ENCODE data around the gene CA4. TPM values are rescaled to one million over a fixed set of nuclear protein-coding genes. Genes with fewer than 3 reads are reported as not detected.
A peak's percentile ranks its signal among the peaks of the same experiment; 100 is the strongest.
"Not testable (repeated sequence)": the region's sequence is repeated elsewhere in the genome, so short reads cannot be mapped to it uniquely, and the experiment has no call there.

CA4 gene
- 2.0 and 8.5 TPM in 2 replicates for total RNA-seq

GRCh38 chr17:60149691-60150582 lies at the start of gene CA4:
Gene CA4 (plus strand): TSS chr17:60149973. CDS start chr17:60150035, 62 bp downstream.
- DNase-seq (ENCODE audit: low read depth in 2 of 2), result no peak

GRCh38 chr17:60100577-60100976 lies 49.2 kb upstream of the CA4 start:
- not testable (repeated sequence) for DNase-seq (ENCODE audit: low read depth in 2 of 2)

GRCh38 chr17:60102015-60102631 lies 47.6 kb upstream of the CA4 start:
- DNase-seq (ENCODE audit: low read depth in 2 of 2), result not testable (repeated sequence)

DNA sequence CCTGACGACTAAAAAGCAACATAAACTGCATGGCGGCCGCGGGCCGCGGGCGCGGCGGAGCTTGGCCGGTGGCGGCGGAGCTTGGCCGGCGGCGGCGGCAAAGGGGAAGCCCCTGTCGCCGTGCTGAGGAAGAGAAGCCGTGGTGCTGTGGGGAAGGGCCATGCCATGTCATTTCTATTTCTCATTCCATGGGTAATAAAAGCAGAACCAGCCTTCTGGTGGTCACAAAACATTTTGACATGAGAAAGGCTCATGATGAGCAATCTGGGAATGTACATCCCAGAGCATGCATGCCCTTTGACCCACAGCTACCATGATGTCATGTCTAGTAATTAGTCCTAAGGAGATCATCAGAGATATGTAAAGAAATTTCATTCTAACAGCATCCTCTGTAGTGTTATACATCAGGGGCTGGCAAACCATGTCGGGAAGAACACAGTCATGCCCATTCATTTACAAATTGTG lies 47.1 kb upstream of the CA4 start:
- DNase-seq (ENCODE audit: low read depth in 2 of 2), result peak in 1 of 2 donors; percentile 45

- no peak for DNase-seq (ENCODE audit: low read depth in 2 of 2)
These were observed 45.8 kb upstream of the CA4 start for GRCh38 chr17:60103957-60104356.

- DNase-seq (ENCODE audit: low read depth in 2 of 2), result peak in 1 of 2 donors; percentile 62
These were observed 43.3 kb upstream of the CA4 start for GRCh38 chr17:60106340-60107059.

- DNase-seq (ENCODE audit: low read depth in 2 of 2), result peak in 1 of 2 donors; percentile 11
These were observed 42.1 kb upstream of the CA4 start for GRCh38 chr17:60107526-60108257.

DNA sequence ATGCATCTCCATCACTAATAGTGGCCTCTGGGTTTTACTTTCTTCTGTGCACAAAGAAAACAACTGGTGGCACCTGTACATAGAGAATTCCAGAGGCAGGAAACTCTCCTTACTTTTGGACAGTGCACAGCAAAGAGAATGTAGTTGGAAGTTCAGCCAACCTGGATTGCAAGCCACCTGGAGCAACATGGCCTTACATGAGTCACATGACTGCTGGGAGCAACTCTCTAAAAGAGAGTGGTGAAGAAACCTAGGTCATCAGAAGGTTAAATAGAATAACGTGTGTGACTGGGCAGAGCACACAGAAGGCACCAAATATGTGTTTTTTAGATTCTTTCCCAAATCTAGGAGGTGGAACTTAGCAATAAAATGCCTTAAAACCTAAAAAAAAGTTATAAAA lies 41.5 kb upstream of the CA4 start:
- DNase-seq (ENCODE audit: low read depth in 2 of 2), result not testable (repeated sequence)

DNA sequence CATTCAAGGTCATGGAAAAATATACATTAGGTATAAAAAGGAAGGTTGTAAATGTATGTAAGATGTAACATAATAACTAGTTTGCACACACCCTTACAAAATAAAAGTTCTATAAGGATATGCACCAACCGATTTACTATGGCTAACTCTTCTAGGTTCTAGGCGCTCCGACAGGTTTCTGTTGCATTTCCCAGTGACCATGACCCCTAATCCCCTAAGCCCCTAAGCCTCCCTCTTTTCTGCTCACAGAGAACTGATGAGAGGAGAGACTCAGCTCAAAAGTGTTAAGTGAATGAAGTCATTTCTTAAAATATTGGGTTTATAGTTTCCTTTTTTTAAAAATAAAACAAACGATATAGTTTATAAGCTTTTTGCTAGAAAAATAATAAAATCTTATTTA lies 41.1 kb upstream of the CA4 start:
- DNase-seq (ENCODE audit: low read depth in 2 of 2), result no peak

- DNase-seq (ENCODE audit: low read depth in 2 of 2), result no peak
These were observed 40.6 kb upstream of the CA4 start for GRCh38 chr17:60109161-60109560.

- DNase-seq (ENCODE audit: low read depth in 2 of 2), result no peak
These were observed 39.2 kb upstream of the CA4 start for GRCh38 chr17:60110586-60110985.

DNA sequence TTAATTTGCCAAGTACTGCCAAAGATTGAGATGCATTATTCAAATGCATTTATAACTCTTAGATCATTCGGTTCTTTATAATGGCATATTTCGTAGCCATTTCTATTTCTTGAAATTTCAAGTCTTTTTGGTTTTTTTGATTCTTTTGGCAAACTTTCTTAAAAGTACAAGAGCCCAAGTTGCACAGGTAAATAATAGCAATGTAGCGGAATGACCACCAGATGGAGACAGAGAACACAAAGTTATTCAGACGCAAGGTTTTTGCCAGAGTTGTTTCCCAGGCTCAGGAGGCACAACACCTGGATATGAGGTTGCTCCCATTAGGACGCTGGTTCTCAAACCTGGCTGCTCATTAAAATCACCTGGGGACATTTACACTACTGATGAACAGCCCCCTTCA lies 38.1 kb upstream of the CA4 start:
- DNase-seq (ENCODE audit: low read depth in 2 of 2), result not testable (repeated sequence)

DNA sequence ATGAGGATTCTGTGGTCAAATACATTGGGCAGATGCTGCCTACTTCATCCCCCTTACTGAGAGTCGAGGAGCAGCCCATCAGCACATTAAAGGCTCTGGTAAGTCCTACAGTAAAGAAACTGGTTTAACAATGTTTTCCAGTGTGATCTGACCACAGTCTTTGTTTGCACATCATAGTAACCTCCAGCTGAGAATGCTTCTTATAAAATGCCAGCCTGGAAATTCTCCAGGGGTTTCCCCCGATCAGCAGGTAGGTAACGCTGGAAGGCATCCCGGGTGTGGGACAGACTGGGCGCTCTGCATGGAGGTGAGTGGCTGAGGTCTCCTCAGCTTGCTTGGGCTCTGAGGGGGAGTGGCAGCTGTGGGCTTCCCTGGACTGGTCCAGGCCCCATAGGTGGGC lies 34.4 kb upstream of the CA4 start:
- DNase-seq (ENCODE audit: low read depth in 2 of 2), result not testable (repeated sequence)

DNA sequence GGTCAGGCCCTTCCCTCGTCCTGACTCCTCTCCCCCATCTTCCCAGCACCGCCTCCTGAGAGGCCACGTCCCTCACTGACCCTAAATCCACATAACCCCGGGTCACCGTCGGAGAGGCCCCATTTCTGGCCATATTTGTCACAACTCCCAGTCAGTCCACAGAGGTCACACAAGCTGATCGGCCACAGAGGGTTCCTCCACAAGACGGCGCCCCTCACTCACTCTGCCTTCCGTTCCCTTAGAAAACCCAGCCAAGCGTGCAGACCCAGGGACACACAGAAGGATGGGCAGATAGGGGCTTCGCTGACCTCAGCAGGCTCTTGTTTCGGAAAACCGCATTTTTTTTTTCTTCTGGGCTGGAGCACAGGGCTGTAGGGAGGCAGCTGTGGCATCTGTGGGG lies 33.6 kb upstream of the CA4 start:
- not testable (repeated sequence) for DNase-seq (ENCODE audit: low read depth in 2 of 2)

GRCh38 chr17:60119162-60119561 lies 30.6 kb upstream of the CA4 start:
- DNase-seq (ENCODE audit: low read depth in 2 of 2), result not testable (repeated sequence)

DNA sequence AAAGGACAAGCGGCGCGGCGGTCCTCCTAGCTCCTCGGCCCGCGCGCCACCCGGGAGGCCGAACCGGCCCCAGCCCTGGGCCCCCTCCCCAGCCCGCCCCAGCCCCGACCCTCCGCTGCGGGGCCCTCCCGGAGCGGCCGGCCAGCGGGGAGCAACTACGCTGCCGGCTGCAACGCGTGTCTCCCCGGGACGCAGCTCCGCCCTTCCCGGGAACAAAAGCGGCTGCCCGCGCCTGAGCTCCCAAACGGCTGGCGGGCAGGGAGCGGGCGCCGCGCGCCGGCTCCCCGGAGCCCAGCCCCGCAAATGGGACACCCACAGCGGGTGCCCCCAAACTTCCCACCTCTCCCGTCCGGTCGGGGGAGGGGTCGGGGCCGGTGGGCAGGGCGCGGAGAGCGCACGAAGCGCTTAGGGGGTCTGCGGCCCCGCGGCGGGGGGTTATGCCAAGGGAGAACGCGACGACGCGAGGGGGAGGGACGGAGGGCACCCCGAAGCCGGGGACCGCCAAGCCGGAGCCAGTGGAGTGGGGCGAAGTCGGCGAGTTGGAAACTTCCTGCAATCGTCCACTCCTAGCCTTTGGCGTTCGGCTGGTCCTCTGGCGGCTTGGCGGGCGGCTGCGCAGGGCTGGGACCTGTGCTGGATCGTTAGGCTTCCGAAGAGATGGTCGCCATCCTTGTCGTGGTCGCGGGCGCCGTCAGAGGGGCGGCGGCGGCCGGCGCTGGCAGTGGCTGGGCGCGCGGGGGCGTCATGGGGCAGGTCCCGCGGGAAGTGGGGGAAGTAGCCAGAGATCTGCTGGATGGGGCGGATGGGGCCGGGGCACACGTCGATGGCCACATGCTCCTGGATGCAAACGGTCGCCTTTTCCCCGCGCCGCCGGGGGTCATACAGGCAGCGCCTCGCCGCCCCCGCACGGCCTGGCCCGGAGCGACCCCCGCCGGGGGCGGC lies 29.7 kb upstream of the CA4 start:
- not testable (repeated sequence) for DNase-seq (ENCODE audit: low read depth in 2 of 2)

DNA sequence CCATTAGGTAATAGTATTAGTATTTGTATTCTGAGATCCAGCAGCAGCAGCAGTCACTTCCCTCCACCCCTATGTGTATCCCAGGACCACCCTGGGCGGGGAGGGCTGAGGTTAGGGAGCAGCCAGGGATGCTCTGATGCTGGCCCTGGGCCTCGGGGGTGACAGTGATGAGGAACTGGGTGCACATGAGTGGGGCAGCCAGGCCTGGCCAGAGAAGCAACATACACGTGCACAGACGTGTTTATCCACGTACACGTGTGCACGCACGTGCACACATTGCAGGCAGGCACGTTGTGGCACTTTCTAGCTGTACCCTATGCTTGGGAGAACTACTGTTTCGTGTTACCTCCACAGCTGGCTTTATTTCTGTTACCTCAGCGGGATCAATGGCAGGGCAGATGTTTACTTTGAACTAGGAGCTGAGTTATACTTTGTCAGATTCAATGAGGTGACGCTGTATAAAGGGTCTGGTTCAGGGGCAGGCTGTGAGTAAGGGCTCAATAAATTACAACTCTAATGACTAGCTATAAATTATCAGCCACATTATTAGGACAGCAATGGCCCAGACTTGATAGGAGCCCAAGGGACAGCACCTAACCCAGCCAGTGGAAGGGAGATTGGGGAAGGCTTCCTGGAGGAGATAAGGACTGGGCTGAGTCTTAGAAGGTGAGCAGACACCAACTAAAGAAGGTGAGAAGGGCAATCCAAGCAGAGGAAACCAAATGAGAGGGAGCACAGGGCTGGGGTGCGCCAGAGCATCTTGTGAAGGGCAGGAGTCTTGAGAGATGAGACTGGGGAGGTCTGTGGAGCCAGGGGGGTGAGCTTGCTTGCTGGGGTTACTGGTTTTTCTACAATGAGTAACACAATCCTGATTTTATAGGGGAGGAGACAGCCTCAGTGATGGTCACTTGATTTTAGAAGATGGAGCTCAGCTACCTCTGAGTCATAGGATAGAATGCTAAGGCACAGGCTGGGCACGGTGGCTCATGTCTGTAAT lies 22.4 kb upstream of the CA4 start:
- no peak for DNase-seq (ENCODE audit: low read depth in 2 of 2)

DNA sequence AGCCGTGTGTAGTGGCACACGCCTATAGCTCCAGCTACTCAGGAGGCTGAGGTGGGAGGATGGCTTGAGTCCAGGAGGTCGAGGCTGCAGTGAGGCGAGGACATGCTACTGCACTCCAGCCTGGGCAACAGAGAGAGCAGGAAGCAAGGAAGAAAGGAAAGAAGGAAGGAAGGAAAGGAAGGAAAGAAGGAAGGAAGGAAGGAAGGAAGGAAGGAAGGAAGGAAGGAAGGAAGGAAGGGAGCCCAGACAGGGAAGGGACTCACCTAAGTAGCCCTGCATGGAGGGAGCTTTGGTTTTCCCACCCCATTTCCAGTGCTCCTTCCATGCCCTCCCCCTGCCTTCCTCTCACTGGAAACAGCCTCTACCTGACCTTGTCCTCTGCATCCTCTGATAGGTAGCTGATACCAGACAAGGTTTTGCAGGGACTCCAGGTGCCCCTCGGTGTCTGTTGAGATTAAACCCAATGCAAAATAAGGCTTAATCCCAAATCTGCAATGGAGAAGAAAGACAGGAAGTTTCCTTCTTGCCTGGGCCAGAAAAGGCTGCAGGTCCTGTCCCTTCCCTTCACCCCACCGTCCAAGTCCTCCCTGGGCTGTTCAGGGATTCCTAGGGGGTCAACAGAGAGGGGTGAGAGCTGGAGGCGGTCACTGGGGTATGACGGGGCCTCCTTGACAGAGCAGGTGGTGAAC lies 21.5 kb upstream of the CA4 start:
- DNase-seq (ENCODE audit: low read depth in 2 of 2), result no peak
